ENCODE measurements around the gene PHF14. TPM values are rescaled to one million over a fixed set of nuclear protein-coding genes. Genes with fewer than 3 reads are reported as not detected.

The PHF14 gene
- total RNA-seq, 2 donors from 2014 or later = 52.0 to 53.1 TPM

GRCh38 chr7:11170863-11171568 lies 197.3 kb downstream of the PHF14 start:
- DNase-seq = no peak
- Mint-ChIP-seq H3K27ac (no peak overlapping the region), H3K9me3 (no peaks in the 10 kb centered on the region), H3K27me3 (ENCODE audit: insufficient read depth) (no peaks in the 10 kb centered on the region), H3K4me1 (peaks cover 10% of the 10 kb centered on the region), H3K36me3 (ENCODE audit: low read depth) (no peaks in the 10 kb centered on the region), H3K4me3 (no peak overlapping the region)
- Histone ChIP-seq H3K9me3 (ENCODE audit: control insufficient read depth, low read length) (no peaks in the 10 kb centered on the region), H3K4me3 (ENCODE audit: low read length) (no peak overlapping the region), H3K4me1 (ENCODE audit: control insufficient read depth, insufficient read depth, low read length) (peaks cover 3% of the 10 kb centered on the region), H3K9ac (ENCODE audit: extremely low read depth, low read length, poor library complexity, severe bottlenecking) (no peak overlapping the region), H3K27ac (ENCODE audit: low read depth, low read length) (no peak overlapping the region), H3K27me3 (ENCODE audit: control insufficient read depth, insufficient read depth, low read length, poor library complexity, severe bottlenecking) (no peaks in the 10 kb centered on the region), H3K36me3 (ENCODE audit: control insufficient read depth, insufficient read depth, low read length) (no peaks in the 10 kb centered on the region)
- WGBS, 2 experiments (ENCODE audit: insufficient coverage in 1 of 2, insufficient read length in 1 of 2) = 93 to 100% methylated on average over 1 to 3 of the region's 4 CpGs
- TF ChIP-seq CTCF (conservative IDR thresholded peaks at IDR 0.05) = no peak

DNA sequence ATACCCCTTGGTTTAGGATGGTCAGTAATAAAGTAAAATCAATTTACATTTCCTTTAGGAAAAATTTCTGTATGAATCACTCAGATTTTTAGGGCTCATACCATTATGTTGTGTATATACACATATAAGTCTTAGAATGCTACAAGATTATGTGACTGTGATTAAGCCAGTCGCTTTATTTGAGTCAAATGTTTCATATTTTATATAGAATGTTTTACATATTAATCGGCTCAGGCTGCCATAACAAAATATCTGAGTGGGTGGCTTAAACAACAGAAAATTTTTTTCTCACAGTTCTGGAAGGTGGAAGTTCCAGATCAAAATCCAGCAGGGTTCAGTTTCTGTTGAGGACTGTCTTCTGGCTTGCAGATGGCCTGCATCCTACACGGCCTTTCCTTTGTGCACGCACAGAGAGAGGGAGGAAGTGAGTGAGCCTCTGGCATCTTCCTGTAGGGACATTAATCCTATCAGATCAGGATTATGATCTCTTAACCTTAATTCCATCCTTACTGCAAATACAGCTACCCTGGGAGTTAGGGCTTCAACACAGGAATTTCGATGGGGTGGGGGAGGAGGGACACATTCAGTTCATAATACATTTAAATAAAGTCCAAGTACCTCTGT lies 198.0 kb downstream of the PHF14 start:
- H3K9me3 ChIP-seq (ENCODE audit: control insufficient read depth, low read length) = no peaks in the 10 kb centered on the region
- no peaks in the 10 kb centered on the region for H3K27me3 Mint-ChIP-seq (ENCODE audit: insufficient read depth)
- H3K36me3 ChIP-seq (ENCODE audit: control insufficient read depth, insufficient read depth, low read length) = no peaks in the 10 kb centered on the region
- TF ChIP-seq CTCF (conservative IDR thresholded peaks at IDR 0.05) = no peak
- no peak overlapping the region for H3K4me3 ChIP-seq (ENCODE audit: low read length)
- H3K4me1 Mint-ChIP-seq = peaks cover 11% of the 10 kb centered on the region
- peaks cover 3% of the 10 kb centered on the region for H3K4me1 ChIP-seq (ENCODE audit: control insufficient read depth, insufficient read depth, low read length)
- 89% methylated on average over 3 of the region's 5 CpGs; no CpG with 5 or more reads in 1 of the 2 experiments for WGBS, 2 experiments (ENCODE audit: insufficient coverage in 1 of 2, insufficient read length in 1 of 2)
- no peaks in the 10 kb centered on the region for H3K27me3 ChIP-seq (ENCODE audit: control insufficient read depth, insufficient read depth, low read length, poor library complexity, severe bottlenecking)
- H3K9ac ChIP-seq (ENCODE audit: extremely low read depth, low read length, poor library complexity, severe bottlenecking) = no peak overlapping the region
- no peaks in the 10 kb centered on the region for H3K36me3 Mint-ChIP-seq (ENCODE audit: low read depth)
- no peak overlapping the region for H3K4me3 Mint-ChIP-seq
- DNase-seq = no peak
- H3K9me3 Mint-ChIP-seq = no peaks in the 10 kb centered on the region
- no peak overlapping the region for H3K27ac ChIP-seq (ENCODE audit: low read depth, low read length)
- H3K27ac Mint-ChIP-seq = no peak overlapping the region

DNA sequence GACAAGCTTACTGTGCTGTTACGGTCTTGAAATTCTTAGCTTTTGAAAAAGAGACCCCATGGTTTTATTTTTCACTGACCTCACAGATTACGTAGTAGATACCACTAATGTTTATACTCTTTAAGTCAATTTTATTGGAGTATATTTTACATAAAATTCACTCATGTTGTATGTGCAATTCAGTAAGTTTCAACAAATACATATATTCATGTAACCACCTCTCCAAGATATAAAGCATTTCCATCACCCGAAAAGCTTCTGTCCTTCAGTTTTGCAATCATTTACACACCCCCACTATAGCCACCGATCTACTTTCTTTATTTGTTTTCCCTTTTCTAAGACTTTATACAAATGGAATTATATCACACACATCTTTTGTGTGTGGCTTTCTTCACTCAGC lies 199.2 kb downstream of the PHF14 start:
- Histone ChIP-seq H3K9ac (ENCODE audit: extremely low read depth, low read length, poor library complexity, severe bottlenecking) (no peak overlapping the region), H3K4me1 (ENCODE audit: control insufficient read depth, insufficient read depth, low read length) (peaks cover 3% of the 10 kb centered on the region), H3K36me3 (ENCODE audit: control insufficient read depth, insufficient read depth, low read length) (no peaks in the 10 kb centered on the region), H3K27me3 (ENCODE audit: control insufficient read depth, insufficient read depth, low read length, poor library complexity, severe bottlenecking) (no peaks in the 10 kb centered on the region), H3K4me3 (ENCODE audit: low read length) (no peak overlapping the region), H3K27ac (ENCODE audit: low read depth, low read length) (no peak overlapping the region), H3K9me3 (ENCODE audit: control insufficient read depth, low read length) (no peaks in the 10 kb centered on the region)
- H3K4me1 Mint-ChIP-seq = peaks cover 11% of the 10 kb centered on the region
- no peaks in the 10 kb centered on the region for H3K36me3 Mint-ChIP-seq (ENCODE audit: low read depth)
- no peaks in the 10 kb centered on the region for H3K9me3 Mint-ChIP-seq
- no peak overlapping the region for H3K4me3 Mint-ChIP-seq
- TF ChIP-seq CTCF (conservative IDR thresholded peaks at IDR 0.05) = no peak
- H3K27ac Mint-ChIP-seq = no peak overlapping the region
- 90 to 96% methylated on average over 3 to 4 of the region's 4 CpGs for WGBS, 2 experiments (ENCODE audit: insufficient coverage in 1 of 2, insufficient read length in 1 of 2)
- DNase-seq = no peak
- peaks cover 9% of the 10 kb centered on the region for H3K27me3 Mint-ChIP-seq (ENCODE audit: insufficient read depth)
